Hematopoietic multipotent progenitor cell treated with erythropoietin and hydrocortisone succinate and interleukin-3 and kit ligand, for 4 days (in vitro differentiated cells): ENCODE results near the gene CYP2W1.
"Not testable (repeated sequence)": the region's sequence is repeated elsewhere in the genome, so short reads cannot be mapped to it uniquely, and the experiment has no call there.

Experiments
- DNase-seq: peaks from one replicate; pipeline ENCODE4 v3.0.0-alpha.2; 2015

Gene CYP2W1

GRCh38 chr7:1030444-1031070 is 47.6 kb downstream of the CYP2W1 start:
- no peak for DNase-seq

- DNase-seq = no peak
These were observed 48.9 kb downstream of the CYP2W1 start for GRCh38 chr7:1031716-1032455.

DNA sequence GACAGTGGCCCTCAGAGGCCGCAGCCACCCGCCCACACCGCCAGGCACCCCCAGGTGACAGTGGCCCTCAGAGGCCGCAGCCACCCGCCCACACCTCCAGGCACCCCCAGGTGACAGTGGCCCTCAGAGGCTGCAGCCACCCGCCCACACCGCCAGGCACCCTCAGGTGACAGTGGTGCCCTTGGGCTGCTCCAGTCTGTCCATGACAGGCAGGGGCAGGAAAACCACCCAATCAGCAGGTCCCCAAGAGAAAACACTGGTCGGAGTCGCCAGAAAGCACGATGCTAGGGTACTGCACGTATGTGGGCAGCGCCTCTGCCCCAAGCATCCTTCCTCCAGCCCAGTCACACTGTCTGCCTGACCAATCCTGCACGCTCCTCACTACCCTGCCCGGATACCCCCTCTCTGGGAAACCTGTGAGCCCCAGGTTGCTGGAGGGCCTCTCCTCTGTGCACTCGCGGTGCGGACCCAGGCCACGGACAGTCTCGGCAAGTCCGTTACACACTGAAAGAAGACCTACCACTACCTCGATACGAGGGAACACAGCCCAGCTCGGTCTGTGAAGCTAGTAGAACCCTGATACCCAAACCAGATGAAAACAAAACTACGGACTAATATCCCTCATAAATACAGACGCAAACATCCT is 49.7 kb downstream of the CYP2W1 start:
- no peak for DNase-seq

DNA sequence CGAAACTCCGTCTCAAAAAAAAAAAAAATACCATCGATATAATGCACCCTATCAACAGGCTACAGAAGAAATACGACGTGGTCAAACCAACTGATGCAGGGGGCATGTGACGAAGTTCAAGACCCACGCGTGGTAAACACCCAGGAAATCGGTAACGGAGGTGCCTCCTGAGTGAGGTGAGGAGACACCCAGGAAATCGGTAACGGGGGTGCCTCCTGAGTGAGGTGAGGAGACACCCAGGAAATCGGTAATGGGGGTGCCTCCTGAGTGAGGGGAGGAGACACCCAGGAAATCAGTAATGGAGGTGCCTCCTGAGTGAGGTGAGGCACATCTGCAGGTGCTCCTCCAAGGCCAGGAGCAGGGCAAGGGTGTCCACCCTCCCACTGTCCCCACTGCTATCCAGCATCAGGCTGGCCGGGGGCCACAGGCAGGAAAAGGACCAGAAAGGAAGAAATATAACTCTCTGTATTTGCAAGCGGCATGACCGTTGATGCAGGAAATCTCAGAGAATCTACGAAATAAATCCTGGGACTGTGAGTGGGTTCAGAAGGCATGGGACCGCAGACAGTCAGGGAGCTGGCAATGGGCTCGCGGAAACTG is 50.7 kb downstream of the CYP2W1 start:
- no peak for DNase-seq

DNA sequence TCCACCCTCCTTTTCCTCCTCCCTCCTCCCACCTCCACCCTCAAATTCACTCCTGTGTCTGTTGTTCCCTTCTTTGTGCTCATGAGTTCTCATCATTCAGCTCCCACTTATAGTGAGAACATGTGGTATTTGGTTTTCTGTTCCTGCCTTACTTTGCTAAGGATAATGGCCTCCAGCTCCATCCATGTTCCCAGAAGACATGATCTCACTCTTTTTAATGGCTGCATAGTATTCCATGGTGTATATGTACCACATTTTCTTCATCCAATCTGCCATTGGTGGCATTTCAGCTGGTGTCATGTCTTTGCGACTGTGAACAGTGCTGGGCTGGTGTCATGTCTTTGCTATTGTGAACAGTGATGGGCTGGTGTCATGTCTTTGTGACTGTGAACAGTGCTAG is 51.8 kb downstream of the CYP2W1 start:
- not testable (repeated sequence) for DNase-seq

GRCh38 chr7:1036164-1036928 is 53.4 kb downstream of the CYP2W1 start:
- not testable (repeated sequence) for DNase-seq
